T47D (cell line): ENCODE measurements around the gene CPED1.
"Not testable (repeated sequence)": the region's sequence is repeated elsewhere in the genome, so short reads cannot be mapped to it uniquely, and the experiment has no call there.

ENCODE experiments used
- DNase-seq, 2 experiments: peaks; one replicate each; pipeline versions ENCODE4 v3.0.0 to v3.0.0-alpha.2; 2011 to 2012; ENCODE audit warnings: low read depth in 1 of 2, low spot score in 1 of 2
- JUND ChIP-seq: IDR thresholded peaks from 2 replicates; pipeline ENCODE4 v1.6.1; 2012; ENCODE audit warnings: low read depth
- in situ Hi-C: cut with HindIII; loops from 2 replicates; pipeline ENCODE4 v1.10.0; 2016; ENCODE audit warnings: low sequenced_read_pairs, low pct_unique_long_range_greater_than_20kb

Gene CPED1

DNA sequence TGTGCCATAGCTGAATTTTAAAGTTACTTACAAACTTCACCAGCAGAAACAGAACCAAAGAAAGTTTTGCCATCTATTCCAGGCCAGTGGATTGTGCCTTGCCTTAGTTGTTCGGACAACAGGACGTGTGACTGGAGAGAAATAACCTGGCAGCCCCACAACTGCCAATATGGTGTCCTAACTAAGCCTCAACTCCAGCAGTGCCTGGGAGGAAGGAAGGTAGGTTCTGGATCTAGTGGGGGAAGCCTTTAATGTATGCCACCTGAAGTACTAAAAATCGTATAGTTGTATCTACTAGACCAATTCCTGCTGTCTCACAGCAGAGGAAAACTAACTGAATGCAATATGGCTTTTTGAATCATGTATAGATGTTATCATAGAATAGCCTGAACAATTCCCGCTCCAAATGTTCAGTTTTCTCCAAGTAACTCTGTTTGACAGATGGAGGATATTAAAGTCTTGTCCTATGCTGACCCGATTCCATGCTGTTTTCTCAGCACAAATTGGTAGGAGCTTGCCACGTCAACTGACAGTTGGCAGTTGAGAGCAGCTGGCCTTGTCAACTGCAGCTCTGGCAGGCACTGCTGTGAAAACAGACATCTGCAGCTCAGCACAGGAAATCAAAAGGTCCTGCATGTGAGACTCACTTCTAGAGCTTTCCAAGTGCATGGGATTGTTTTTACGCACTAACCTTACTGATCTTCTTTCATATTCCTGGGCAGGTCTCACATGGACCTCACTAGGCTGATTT is 255.8 kb downstream of the CPED1 start:
- no peak for TF ChIP-seq JUND
- no peak for DNase-seq
- in situ Hi-C loops = no loop called here

DNA sequence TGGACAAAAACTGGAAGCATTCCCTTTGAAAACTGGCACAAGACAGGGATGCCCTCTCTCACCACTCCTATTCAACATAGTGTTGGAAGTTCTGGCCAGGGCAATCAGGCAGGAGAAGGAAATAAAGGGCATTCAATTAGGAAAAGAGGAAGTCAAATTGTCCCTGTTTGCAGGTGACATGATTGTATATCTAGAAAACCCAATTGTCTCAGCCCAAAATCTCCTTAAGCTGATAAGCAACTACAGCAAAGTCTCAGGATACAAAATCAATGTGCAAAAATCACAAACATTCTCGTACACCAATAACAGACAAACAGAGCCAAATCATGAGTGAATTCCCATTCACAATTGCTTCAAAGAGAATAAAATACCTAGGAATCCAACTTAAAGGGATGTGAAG is 262.9 kb downstream of the CPED1 start:
- in situ Hi-C loops, DNase-seq: not testable (repeated sequence)

GRCh38 chr7:121252523-121253235 is 264.2 kb downstream of the CPED1 start:
- in situ Hi-C loops, DNase-seq: not testable (repeated sequence)

GRCh38 chr7:121259826-121260225 is 271.3 kb downstream of the CPED1 start:
- TF ChIP-seq JUND = no peak
- DNase-seq = no peak
- in situ Hi-C loops = no loop called here

DNA sequence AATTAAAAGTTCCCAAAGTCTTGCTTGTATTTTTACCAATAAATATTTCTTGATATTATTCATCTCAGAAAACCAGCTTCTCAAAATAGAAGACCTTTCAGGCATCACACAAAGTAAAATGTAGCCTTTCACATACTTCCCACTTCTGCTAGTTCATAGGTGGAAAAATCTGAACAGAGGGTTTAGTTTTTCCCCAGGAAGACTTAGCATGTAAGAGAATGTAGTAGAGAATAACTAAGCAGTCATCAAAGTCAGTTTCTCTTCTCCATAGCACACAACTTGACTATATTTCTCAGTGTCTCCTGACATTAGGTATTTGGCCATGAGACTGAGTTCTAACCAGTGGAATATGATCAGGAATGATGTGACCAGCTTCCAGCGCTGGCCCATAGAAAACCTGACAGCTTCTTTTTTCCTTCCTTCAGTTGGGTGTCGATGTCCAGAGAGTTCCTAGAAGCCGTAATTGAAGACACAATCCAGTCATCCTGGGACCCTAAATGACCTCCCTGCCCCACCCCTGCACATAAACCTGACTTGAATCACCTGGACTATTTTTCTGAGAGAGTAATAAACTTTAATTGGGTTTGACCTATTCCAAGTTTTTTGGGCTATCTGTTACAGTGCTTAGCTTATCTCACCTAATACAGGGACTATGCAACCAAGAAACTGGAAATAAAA is 272.8 kb downstream of the CPED1 start:
- TF ChIP-seq JUND = no peak
- DNase-seq = no peak
- in situ Hi-C loops = no loop called here

DNA sequence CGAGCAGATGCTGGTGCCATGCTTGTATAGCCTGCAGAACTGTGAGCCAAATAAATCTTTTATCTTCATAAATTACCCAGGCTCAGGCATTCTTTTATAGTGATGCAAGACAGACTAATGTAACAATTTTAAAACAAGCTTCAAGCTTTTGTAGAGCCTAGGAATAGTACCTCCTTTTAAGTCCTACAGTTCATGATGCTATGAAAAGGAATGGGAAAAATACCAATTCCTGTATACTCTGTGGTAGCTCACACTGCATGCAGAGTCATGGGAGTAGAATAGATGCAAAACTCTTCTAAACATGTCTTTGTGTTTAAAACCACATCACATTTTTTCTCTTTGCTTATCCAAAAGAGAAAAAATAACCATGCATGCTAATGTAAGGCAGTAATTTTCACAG is 273.7 kb downstream of the CPED1 start:
- DNase-seq = no peak
- TF ChIP-seq JUND = no peak
- in situ Hi-C loops = no loop called here

DNA sequence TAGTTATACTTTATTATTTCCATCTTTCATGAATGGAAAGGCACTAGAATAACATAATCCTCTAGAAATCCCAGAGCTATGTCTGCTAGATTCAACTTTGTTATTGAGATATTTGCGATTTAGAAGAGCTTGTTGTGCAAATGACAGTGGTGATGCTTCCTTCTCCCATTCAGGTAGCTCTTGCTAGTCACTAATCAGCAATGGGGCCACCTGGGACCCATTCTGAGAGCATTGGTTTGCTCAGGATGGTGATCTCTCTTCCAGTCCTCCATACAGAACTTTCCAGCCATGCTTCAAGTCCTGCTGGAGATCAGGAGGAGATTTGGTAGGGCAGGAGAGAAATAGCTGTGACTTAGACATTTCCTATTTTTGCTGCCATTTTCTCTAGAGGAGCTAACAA is 274.5 kb downstream of the CPED1 start:
- in situ Hi-C loops = no loop called here
- TF ChIP-seq JUND = no peak
- no peak for DNase-seq

DNA sequence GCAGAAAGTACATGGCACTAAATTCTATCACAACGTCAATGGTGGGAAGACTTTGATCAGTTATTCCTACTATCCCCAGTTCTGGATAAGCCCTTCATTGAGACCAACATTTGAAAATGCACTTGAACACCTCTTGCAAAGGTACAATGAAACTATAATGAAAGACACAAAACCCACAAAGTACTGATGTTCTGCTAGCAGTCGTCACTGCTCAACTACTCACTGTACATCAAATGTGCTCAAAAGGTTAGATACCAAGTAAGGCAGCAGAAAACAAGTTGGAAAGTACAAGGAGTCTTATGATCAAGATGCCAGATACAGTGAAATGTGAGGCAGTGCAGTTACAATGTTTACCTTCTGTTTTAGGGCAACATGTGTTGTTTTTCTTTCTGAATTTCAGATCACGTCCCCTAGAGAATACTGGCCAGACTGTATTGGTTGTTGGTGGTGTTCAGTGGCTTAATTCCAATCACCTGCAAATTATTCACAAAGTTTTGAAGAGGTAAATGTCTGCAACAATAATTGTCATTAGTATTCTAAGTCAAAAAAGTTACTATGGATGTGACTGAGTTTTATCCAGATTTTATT is 277.9 kb downstream of the CPED1 start:
- no peak for TF ChIP-seq JUND
- in situ Hi-C loops = no loop called here
- DNase-seq = no peak

GRCh38 chr7:121267612-121268011 is 279.1 kb downstream of the CPED1 start:
- in situ Hi-C loops = no loop called here
- TF ChIP-seq JUND = no peak

GRCh38 chr7:121269798-121270197 is 281.3 kb downstream of the CPED1 start:
- no peak for TF ChIP-seq JUND
- in situ Hi-C loops = no loop called here
- DNase-seq = no peak

More at GRCh38 chr7:121267612-121268011, 279.1 kb downstream of the CPED1 start:
- DNase-seq = no peak

DNA sequence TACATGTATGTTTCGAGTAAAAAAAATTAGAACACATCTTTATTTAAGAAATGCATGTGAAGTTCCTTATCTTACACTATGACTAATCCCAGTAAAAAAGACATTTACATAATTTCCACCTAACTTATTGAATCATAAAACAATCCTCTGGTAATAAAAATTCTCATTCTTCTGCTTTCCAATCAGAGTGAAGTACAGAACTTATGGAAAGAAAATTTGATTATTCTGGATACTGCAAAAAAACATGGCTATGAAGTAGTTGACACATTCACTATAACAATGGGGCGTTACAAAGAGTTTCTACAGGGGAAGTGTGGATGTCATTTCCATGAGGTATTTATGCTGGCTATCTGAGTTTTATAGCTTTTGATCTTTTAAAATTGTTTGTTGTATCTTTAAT is 282.6 kb downstream of the CPED1 start:
- TF ChIP-seq JUND = no peak
- in situ Hi-C loops = no loop called here
- no peak for DNase-seq

DNA sequence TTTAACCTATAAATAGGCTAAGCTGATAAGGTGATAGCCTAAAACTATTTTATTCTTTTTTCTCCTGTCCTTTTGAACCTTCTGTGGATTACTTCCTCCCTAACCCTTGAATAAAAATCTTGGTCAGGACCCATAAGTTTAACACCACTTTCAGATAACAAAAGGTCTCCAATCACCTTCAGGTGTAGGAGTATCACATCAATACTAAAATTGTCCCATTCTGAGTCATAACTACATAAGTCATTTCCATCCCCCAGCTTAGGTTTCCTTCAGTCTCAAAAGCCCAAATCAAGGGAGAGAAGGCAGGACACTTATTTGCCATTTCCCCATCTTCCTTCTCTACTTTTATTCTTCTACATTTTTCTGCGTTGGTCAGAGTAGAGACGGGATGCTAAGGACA is 283.4 kb downstream of the CPED1 start:
- in situ Hi-C loops = no loop called here
- no peak for TF ChIP-seq JUND
- no peak for DNase-seq

GRCh38 chr7:121272676-121273075 is 284.2 kb downstream of the CPED1 start:
- in situ Hi-C loops = no loop called here

More at GRCh38 chr7:121272676-121273075, 284.2 kb downstream of the CPED1 start:
- DNase-seq = no peak
- no peak for TF ChIP-seq JUND
